Stimulated activated CD8-positive, alpha-beta memory T cell treated with anti-CD3 and anti-CD28 coated beads, Interleukin-12 subunit alpha, Interleukin-12 subunit beta, amount 100 ng/mL, for 24 hours (primary cell): Measurements from ENCODE around the gene FAM118B.

ENCODE experiments used
- DNase-seq: peaks from one replicate; pipeline ENCODE4 v3.0.0-alpha.2; 2020; ENCODE audit errors: extremely low read depth

The FAM118B gene

DNA sequence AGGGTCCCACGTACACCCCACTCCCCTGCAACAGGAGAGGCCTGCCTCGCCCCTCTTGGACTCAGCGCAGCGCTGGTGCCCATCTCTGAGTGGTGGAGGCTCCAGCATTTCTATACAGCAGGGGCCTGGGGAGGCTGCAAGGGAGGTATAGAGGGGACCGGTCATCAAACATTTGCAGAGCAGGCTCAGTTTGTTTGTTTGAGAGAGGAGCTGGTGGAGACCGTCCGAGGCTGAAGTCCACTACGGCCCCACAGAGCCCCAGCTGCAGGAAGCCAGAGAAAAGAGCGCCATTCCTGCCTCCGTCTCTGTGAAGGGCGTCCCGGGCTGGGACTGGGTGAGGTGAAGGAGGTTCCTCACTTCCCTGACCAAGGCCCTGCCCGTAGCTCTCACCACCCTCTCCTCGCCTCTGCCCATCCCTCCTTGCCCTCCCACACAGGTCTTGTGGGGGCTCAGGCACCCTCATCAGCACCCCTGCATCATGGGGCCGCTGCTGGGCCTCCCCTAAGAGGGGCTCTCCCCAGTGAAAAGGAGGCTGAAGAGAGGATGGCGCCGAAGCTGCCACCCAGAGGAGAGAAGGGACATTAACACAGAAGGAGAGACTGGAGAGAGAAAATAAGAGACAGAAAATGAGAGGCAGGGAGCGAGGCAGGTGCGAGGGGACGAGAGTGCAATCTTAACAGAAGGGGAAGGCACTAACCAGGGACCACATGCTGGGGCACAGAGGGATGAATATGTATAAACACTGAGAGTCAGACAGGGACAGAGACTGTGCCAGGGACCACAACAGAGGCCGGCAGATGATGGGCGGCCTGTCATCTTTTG, 24.7 kb upstream of the FAM118B start:
- no peak for DNase-seq

DNA sequence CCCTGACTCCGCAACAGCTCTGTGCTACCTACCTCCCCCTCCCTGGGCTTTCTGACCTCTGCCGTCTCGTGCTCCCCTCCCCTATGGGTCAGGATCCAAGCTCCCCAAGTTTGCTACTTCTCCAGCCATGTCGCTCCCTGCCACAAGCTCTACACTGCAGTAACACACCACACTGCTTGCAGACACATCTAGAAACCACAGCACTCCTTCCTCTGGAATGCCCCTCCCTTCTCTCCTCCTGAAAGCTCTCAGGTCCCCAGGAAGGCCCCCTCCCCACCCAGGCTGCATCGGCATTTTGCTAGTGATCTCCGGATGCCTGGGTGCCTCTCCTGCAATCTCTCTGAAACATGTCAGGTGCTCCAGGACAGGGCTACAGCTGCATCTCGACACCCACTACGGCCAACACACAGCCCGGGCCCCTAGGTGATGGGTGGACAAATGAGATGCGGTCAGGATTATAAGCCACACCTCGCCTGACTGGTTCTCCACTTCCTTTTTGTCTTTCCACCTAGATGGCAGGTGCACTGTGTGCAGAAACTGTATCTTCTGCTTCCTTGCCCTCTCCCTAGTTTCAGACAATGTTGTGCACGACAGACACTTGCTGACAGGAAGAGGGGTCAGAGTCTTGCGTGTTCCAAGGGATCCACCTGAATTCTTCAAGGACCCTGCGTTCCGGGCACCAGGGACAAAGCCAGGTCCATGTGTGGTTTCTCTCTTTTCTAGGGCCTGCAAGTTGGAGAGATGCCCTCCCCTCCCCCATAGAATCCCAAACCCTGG, 23.1 kb upstream of the FAM118B start:
- no peak for DNase-seq

DNA sequence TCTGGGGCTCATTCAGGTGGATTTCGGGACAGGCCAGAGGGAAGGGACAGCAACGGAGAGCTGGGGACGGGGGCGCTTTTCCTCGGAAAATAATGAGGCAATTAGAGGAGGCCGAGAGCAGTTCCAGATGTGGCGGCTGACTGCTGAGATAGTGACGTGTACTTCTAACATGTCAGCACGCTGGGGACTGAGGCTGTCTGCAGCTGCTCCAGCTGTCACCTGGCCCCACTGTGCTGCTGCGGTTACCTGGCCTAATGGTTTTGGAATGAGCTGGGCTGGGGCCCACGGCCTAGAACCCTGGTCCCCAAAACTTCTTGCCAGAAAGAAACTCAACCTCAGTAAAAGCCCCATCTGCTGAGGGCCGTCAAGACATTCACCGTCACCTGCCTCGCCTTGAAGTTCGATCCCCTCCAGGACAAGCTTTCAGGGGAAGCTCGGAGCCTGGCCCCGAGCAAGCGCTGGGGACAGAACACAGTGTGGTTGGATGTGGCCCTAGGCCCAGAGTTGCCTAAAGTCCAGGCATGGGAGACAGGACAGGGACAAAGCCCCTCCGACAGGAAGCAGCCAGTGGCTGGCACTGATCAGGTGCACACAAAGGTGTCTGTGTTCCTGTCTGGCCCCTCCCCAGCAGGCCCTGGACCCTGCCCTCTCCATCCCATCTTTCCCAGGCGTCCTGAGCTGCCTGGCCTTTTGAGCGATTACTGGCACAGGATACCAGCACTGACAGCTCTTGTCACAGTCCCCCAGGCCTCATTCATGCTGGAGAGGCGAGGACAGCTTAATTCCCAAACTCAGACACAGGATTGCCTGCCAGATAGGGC, 22.3 kb upstream of the FAM118B start:
- DNase-seq, result no peak

DNA sequence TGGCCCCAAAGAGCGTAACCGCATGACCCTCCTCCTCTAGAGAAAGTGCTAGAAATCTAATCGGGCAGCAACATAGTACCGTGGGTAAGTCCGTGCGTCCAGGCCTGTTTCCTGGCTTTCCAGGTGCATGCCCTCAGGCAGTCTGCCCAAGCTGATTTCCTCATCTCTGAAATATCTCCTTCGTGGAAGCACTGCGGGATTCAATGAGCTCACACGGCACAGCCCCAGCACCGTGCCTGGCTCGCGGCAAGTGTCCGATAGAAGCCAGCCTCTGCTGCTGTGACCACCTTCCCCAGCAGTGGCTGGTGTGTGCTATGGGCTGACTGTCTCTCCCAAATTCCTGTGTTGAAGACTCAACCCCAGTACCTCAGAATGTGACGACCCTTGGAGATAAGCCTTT, 20.8 kb upstream of the FAM118B start:
- no peak for DNase-seq

DNA sequence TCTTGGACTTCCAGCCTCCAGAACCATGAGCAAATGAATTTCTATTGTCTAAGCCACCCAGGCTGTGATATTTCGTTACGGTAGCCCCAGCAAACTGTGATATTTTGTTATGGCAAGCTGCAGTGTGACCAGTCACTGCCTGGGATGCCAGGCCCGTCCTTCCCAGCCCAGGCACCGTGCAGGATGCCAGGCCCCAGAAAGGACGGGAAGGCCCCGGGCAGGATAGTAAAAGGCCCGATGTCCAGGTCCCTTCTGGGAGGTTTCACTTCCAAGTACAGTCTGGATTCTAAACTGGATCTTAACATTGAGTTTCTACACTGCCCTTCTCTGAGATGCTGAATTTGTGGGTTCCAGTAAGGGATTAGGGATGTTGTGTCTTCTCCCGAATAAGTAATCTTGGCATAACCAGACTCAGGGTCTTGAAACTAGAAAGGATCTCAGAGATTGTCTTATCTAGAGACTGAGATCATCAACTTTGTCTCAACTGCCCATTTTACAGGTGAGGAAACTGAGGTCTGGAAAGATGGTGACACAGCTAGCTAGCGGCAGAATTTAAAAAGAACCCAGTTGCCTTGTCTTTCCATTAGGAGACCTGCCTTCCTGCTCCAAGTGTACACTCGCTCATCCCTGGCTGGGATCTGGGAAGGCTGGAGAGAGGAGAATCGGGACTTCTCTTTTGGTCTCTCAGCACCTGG, 20.1 kb upstream of the FAM118B start:
- DNase-seq, result no peak

DNA sequence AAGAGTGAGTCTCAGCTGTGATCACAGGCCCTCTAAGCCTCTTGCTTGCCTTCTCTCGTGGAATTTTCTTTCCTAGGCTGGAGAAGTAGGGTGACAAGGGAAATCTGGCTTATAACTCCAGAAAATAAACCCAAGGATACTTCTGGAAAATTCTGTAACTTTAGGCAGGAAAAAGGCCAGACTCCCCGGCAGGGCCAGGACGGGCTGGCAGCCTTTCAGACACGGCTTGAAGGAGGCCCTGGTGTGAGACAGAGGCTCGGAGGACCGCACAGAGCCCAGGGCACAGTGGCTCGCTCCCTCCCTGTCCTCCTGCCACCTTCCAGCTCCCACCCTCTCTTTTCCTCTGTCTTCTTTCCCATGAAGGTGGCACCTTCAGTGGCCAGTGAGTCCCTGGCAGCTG, 19.2 kb upstream of the FAM118B start:
- DNase-seq, result no peak

DNA sequence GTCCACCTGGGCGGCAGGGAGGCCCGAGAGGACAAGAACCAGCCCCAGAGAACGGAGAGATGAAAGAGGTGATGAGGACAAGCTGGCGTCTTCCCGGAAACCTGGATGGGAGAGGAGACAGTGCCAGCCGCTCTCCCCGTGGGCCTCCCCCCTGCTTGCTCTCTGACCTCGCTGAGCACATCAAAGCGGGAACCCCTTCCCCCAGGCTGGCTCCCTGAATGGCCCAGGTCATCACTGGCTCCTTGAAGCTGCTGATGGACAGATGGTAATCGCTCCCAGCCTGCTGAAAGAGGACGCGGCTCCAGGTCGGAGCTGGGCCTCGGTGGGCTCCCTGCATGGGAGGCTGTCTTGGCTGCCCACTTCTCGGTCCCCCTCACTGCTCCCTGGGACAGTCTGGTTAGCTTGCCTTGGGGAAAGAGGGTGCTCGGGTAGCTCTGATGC, 18.5 kb upstream of the FAM118B start:
- no peak for DNase-seq

DNA sequence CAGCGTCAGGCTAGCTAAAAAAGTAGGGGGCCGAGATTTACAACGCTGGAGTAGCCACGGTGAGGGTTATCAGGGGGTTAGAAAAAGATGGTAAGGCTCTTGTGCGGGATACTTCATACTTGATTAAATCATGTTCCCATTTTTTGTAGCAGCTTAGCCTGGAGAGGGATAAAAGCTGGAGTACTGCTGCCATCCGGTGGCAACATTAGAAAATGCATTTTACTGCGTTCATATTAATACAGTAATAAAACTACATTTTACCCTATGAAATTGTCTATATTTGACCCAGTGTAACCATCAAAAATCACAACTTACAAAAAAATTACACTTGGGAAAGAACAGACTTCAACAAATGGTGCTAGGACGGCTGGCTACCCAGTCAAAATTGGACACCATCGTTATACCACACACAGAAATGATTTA, 17.4 kb upstream of the FAM118B start:
- DNase-seq, result no peak

DNA sequence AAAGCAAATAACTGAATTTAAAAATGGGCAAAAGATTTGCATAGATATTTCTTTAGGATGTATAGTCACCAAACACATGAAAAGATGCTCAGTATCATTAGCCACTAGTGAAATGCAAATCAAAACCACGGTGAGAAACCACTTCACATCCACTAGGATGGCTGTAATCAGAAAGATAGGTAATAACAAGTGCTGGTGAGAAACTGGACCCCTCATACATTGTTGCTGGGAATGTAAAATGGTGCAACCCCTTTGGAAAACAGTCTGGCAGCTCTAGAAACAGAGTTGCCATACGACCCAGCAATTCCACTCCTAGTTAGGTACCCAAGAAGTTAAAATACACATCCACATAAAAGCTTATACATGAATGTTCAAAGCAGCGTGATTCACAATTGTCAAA, 16.5 kb upstream of the FAM118B start:
- no peak for DNase-seq

DNA sequence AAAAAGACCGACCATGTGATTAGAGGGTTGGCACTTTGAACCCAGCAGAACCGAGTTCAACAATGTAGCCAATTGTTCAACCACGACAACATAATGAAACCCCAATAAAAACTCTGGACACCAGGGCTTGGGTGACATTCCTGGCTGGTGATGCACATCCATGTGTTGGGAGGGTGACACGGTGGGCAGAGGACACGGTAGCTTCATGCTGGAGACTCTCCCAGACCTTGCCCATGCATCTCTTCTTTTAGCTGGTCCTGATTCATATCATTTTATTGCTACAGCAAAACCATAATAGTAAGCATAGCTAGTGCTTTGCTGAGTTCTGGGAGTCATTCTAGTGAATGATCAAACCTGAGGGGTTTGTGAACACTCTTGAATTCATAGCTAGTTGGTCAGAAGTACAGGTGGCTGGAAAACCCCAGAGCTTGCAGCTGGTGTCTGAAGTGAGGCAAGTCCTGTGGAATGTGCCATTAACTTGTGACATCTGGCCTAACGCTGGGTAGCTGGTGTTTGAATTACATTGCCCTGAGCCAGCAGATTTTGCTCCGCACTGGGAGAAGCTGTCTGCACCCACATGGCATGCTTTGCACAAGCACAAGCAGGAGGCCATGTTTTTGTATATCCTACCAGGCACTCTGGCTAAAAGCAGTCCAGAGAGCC, 14.2 kb upstream of the FAM118B start:
- no peak for DNase-seq

DNA sequence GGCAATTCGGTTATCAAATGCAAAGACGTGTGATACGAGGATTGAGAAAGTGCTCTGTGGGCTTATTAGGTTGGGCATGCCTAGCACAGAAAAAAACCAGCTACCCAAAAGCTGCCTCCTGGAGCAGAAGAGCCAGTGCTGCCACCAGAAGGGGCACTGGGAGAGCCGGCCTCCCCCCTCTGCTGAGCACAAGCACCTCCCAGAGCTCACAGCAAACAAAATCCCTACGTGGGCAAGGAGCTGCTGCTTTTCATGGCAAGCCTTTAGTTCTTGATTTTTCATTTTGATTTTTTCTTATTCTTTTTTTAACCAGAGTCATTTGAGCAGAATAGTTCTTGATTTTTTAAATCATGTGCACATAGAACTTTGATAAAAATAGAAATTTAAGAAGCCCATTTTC, 12.9 kb upstream of the FAM118B start:
- no peak for DNase-seq

DNA sequence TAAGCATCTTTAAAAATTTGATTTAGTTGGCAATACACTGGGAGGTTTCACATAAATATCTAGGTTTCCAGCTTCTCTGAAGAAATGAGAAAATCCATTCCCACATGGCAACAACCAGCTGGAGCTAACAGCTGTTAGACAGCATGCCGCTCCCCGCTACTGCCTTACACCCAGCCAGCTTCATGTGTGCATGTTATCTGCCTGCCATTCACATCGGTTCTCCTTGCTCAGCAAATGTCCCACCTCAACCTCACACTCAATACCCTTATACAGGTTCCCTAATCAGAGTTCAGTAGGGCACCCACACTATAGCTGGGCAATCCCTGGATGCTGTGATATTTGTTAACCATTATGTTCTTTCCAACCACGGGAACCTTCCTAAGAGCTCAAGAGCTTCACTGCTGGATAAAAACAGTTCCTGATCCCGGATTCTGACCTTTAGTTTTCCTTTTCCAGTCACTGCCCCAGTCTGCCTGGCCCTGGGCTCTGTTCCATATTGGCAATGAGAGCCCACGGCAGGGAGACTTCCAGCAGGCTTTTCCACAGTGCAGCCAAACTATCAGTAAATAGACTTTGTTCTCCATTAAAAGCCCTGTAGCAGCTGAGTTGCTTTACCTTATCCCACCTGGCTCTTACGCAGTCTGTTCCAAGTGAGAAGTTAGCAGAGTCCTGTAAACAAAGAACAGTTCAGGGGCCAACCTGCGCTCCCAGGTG, 8.8 kb upstream of the FAM118B start:
- no peak for DNase-seq

DNA sequence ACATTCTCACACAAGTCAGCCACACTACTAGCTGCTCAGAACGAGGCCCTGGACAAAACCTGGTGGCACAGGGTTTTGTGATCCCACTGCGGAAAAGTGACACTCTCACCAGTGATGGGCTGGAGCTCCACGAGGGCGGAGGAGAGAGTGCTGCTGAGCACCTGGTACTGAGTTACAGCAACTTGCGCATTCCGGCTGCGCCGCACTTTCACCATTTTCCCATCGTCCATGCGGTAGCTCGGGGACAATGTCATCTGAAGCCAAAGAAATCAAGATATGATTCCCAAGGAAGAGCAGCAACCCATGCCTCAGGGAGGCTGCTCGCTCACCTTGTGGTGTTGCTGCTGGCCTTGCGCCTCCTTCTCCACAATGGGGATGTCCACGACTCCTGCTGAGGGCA, 6.2 kb upstream of the FAM118B start:
- no peak for DNase-seq

DNA sequence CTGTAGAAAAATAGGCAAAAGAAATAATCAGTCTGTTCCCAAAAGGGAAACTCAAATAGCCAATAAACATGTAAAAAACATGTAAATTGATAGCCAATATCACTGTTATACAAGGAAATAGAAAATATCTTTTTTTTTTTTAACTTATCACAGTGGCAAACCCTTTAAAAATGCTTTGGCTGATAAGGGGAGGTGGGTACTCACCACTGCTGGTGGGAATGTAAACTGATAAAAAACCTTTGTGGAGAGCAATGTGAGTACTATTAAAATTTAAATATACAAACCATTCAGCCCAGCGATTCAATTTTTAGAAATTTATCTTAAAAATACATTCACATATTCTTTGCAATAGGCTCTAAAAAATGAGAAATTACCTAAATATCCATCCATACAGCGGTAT, 3.7 kb upstream of the FAM118B start:
- DNase-seq, result no peak

DNA sequence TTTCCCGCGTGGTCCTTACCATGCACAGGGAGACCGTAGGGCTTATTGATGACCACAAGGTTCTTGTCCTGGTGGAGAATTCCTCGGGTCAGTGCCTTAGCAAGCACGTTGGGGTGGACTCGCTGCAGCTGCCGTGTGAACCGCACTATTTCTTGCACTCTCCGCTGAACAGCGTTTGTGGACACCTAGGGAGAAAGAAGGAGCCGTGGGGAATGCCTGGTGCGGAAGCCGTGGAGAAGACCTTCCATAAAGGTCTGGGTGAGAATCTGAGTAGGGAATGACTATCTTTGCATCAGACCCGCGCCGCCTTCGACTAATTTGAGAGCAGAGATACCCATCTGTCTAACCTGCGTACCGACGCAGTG, 729 bp upstream of the FAM118B start:
- DNase-seq, result no peak

DNA sequence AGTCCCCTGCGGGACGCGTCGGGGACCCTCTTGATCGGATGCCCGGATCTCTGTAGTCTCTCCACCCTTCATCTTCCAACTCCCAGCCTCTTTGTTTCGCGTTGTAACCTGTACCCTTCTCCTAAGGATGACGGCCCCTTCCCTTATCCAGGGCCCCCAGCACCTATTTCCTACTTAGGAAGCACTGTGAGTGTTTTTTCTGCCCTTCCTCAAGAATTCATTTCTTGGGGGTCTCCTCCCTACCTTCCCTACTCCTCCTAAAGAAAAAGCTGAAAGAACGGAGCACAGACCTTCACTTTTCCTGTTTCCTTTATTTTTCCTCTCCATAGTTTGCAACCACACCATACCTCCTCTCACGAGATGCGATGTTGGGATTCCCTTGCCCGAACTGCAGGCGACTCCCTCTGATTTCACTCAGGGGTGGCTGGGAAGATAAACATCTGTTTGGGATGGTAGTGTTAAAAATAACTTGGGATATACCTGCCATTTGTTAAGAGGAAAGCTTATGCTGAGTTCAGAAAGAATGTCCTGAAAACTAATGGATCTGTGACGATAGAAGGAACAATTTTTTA, 593 bp downstream of the FAM118B start:
- DNase-seq, result no peak

DNA sequence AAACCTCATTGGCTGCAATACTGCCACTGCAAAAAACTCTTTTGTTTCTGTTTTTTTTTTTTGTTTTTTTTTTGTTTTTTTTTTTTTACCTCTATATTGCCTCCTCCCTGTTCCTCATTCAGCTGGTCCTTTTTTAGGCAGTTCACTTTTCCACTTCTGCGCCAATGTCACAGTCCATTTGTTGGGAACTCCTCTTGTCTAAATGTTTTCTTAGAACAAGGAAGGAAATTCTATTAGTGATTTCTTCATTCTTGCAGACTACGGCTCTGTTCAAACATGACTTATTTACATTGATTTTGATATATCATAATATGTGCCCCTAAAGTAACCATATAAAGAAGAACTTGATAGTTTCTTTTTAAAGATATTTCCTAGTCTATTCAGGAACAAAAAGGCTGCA, 2.9 kb downstream of the FAM118B start:
- no peak for DNase-seq

DNA sequence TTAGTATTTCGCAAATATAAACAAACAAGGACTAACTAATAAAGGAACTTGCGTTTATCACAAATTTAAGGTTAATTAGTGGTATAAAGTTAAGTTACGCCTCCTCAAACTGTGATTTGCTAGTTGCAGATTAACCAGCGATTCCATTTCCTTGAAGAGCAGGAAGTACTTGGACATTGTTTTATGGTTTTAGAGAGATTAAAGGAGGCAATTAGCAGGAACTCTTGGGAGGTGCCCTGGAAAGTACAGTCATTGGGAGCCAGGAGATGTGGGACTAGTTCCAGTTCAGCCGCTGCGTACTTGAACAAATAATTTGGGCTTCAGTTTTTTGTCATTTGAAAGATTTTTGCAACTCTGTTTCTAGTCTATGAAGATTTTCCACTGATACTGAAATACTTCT, 3.3 kb downstream of the FAM118B start:
- DNase-seq, result no peak

DNA sequence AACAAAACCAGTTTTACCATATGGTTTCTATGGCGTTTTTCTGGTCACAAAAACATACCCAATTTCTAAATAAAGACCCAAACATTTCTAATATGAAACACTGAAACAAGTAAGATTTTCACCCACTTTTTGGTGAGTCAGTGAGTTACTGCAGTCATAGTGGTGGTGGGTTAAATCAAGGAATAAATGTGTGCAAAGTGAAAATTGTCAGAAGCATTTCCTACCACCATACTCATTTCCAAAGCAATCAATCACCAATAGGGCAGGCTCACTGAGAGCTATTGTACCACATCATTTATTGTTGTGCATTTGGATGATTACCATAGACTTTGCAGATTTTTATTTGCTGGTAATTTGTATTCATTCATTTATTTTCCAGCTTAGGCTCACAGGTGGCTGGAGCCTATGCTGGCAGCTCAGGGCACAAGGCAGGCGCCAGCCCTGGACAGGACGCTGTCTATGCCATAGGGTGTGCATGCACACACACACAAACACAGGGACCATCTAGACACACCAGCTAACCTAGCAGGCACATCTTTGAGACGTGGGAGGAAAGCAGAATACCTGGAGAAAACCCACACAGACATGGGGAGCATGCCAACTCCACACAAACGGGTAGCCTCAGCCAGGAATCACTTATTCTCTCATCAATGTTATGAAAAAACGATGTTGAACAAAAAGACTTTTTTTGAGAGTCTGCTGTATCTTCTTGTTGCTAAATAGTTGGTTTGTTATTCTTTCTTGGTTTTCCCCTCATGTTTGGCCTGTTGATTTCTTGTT, 5.1 kb downstream of the FAM118B start:
- DNase-seq, result no peak

DNA sequence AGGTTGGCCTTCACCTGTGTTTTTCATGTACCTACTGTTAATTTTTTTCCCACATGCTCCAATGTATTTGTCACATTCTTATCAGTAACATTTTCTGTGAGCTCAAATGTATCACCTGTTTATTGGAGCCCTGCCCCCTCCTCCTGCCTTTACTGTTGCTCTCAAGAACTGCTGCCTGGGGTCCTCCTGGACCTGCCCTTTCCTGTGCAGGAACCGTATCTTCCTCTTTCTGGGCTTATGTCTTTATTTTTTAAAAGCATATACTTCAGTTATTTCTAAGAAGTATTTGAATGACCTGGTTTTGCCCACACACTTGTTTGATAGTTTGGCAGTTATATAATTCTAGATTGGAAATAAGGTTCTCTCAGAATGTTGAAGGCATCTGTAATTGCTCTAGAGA, 5.9 kb downstream of the FAM118B start:
- DNase-seq, result no peak
